Measurements from ENCODE around the gene CSF2RB. TPM values are rescaled to one million over a fixed set of nuclear protein-coding genes. Genes with fewer than 3 reads are reported as not detected.

CSF2RB gene
- total RNA-seq, 1 experiment from 2014 or later, result not detected

GRCh38 chr22:36986242-36986821 lies 72.9 kb downstream of the CSF2RB start:
- no peak overlapping the region for H3K56ac ChIP-seq (ENCODE audit: insufficient read length, low read depth, low read length)
- no peak overlapping the region for H3K23ac ChIP-seq (ENCODE audit: insufficient read length, low read depth, low read length)
- no peak overlapping the region for H3K9ac ChIP-seq (ENCODE audit: extremely low read depth, insufficient read length, low read length)
- no peak overlapping the region for H3K27ac ChIP-seq (ENCODE audit: insufficient read length, low read depth, low read length)
- H3K23me2 ChIP-seq (ENCODE audit: insufficient read length, low read depth, low read length, poor library complexity, severe bottlenecking), result no peaks in the 10 kb centered on the region
- H3K79me2 ChIP-seq (ENCODE audit: insufficient read depth, low read length), result no peaks in the 10 kb centered on the region
- peaks cover 7% of the 10 kb centered on the region for H3K9me3 ChIP-seq (ENCODE audit: control insufficient read depth, low read depth, low read length)
- no peak overlapping the region for H3T11ph ChIP-seq (ENCODE audit: low read length)
- no peak overlapping the region for H2AFZ ChIP-seq (ENCODE audit: low read length)
- H2BK15ac ChIP-seq (ENCODE audit: low read depth, low read length), result no peak overlapping the region
- no peak overlapping the region for H4K91ac ChIP-seq (ENCODE audit: insufficient read length, low read depth, low read length)
- WGBS (ENCODE audit: extremely low coverage, insufficient read length, low lambda C conversion rate), result no CpG with 5 or more reads among the region's 8 CpGs
- H3K4me1 Mint-ChIP-seq, result no peaks in the 10 kb centered on the region
- H3K4ac ChIP-seq (ENCODE audit: low read depth, low read length), result no peak overlapping the region
- H2BK120ac ChIP-seq (ENCODE audit: low read depth, low read length, poor library complexity, severe bottlenecking), result no peak overlapping the region
- no peak overlapping the region for H2BK12ac ChIP-seq (ENCODE audit: insufficient read length, low read depth, low read length)
- peaks cover 4 to 6% (median 5%) of the 10 kb centered on the region in 3 experiments; a peak in 4 of 7 replicates for H3K36me3 Mint-ChIP-seq (ENCODE audit: insufficient read depth in 1 of 3, low read depth in 3 of 3)
- no peaks in the 10 kb centered on the region for H4K20me1 ChIP-seq (ENCODE audit: control insufficient read depth, insufficient read depth, insufficient read length)
- no peak overlapping the region for H2AK5ac ChIP-seq (ENCODE audit: insufficient read length, low read length)
- no peak overlapping the region for H3K27ac Mint-ChIP-seq
- H3K27me3 ChIP-seq (ENCODE audit: insufficient read depth, low read length), result no peaks in the 10 kb centered on the region; the same call in 1 of the 2 replicates
- H4K5ac ChIP-seq (ENCODE audit: insufficient read length, low read depth, low read length), result no peak overlapping the region
- peak; percentile 51 for DNase-seq
- H3K4me3 Mint-ChIP-seq, result no peak overlapping the region
- no peaks in the 10 kb centered on the region for H3K4me1 ChIP-seq (ENCODE audit: insufficient read depth, low read length)
- H3K27me3 Mint-ChIP-seq (ENCODE audit: low read depth), result peaks cover 79% of the 10 kb centered on the region
- H2BK20ac ChIP-seq (ENCODE audit: low read depth, low read length, poor library complexity, severe bottlenecking), result no peak overlapping the region
- H3K79me1 ChIP-seq (ENCODE audit: insufficient read depth, low read depth, low read length, poor library complexity, severe bottlenecking), result no peaks in the 10 kb centered on the region
- H4K8ac ChIP-seq (replicated peaks; ENCODE audit: insufficient read length, low read depth, low read length), result no peak overlapping the region
- TF ChIP-seq, protein P1, sequence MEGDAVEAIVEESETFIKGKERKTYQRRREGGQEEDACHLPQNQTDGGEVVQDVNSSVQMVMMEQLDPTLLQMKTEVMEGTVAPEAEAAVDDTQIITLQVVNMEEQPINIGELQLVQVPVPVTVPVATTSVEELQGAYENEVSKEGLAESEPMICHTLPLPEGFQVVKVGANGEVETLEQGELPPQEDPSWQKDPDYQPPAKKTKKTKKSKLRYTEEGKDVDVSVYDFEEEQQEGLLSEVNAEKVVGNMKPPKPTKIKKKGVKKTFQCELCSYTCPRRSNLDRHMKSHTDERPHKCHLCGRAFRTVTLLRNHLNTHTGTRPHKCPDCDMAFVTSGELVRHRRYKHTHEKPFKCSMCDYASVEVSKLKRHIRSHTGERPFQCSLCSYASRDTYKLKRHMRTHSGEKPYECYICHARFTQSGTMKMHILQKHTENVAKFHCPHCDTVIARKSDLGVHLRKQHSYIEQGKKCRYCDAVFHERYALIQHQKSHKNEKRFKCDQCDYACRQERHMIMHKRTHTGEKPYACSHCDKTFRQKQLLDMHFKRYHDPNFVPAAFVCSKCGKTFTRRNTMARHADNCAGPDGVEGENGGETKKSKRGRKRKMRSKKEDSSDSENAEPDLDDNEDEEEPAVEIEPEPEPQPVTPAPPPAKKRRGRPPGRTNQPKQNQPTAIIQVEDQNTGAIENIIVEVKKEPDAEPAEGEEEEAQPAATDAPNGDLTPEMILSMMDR (conservative IDR thresholded peaks at IDR 0.05), result peak; percentile 90
- H3K4me2 ChIP-seq (ENCODE audit: insufficient read depth, insufficient read length, low read length), result no peak overlapping the region
- H3K18ac ChIP-seq (ENCODE audit: insufficient read length, low read depth, low read length), result no peak overlapping the region
- H2BK5ac ChIP-seq (ENCODE audit: insufficient read length, low read length), result no peak overlapping the region
- peaks cover 15 to 16% of the 10 kb centered on the region in 2 experiments for H3K9me3 Mint-ChIP-seq
- H3K14ac ChIP-seq (ENCODE audit: insufficient read depth, low read length), result no peak overlapping the region
